HG03196 (cell line): Measurements from ENCODE around the gene TELO2.
"Not testable (repeated sequence)": the region's sequence is repeated elsewhere in the genome, so short reads cannot be mapped to it uniquely, and the experiment has no call there.

Experiments
- ATAC-seq: cut with Tn5 transposase; IDR thresholded peaks from one replicate; pipeline ENCODE4 v1.9.1; 2021; ENCODE audit not compliant: unreplicated experiment

The TELO2 gene

GRCh38 chr16:1457489-1458245, 35.5 kb upstream of the TELO2 start:
- ATAC-seq = no peak

GRCh38 chr16:1458336-1458976, 34.7 kb upstream of the TELO2 start:
- no peak for ATAC-seq

- ATAC-seq = no peak
Observed at GRCh38 chr16:1458977-1459341, 34.2 kb upstream of the TELO2 start.

- ATAC-seq = no peak
Observed at GRCh38 chr16:1459967-1460366, 33.2 kb upstream of the TELO2 start.

GRCh38 chr16:1460602-1461138, 32.5 kb upstream of the TELO2 start:
- ATAC-seq = no peak

GRCh38 chr16:1461146-1461545, 32.0 kb upstream of the TELO2 start:
- ATAC-seq = no peak

GRCh38 chr16:1464196-1464893, 28.8 kb upstream of the TELO2 start:
- ATAC-seq = no peak

- no peak for ATAC-seq
Observed at GRCh38 chr16:1464894-1465566, 28.1 kb upstream of the TELO2 start.

GRCh38 chr16:1465567-1465915, 27.6 kb upstream of the TELO2 start:
- no peak for ATAC-seq

GRCh38 chr16:1466054-1466453, 27.1 kb upstream of the TELO2 start:
- ATAC-seq = no peak

GRCh38 chr16:1466968-1467521, 26.1 kb upstream of the TELO2 start:
- ATAC-seq = no peak

GRCh38 chr16:1468426-1468810, 24.7 kb upstream of the TELO2 start:
- no peak for ATAC-seq

GRCh38 chr16:1469141-1469540, 24.0 kb upstream of the TELO2 start:
- ATAC-seq = not testable (repeated sequence)

GRCh38 chr16:1469693-1470201, 23.4 kb upstream of the TELO2 start:
- ATAC-seq = no peak

- no peak for ATAC-seq
Observed at GRCh38 chr16:1470481-1471251, 22.5 kb upstream of the TELO2 start.

GRCh38 chr16:1471569-1472194, 21.5 kb upstream of the TELO2 start:
- no peak for ATAC-seq

- ATAC-seq = no peak
Observed at GRCh38 chr16:1472974-1473373, 20.2 kb upstream of the TELO2 start.

- peak; percentile 22 for ATAC-seq
Observed at GRCh38 chr16:1474082-1474795, 18.9 kb upstream of the TELO2 start.
